ENCODE results near the gene MLLT3. TPM values are rescaled to one million over a fixed set of nuclear protein-coding genes. Genes with fewer than 3 reads are reported as not detected.
A peak's percentile ranks its signal among the peaks of the same experiment; 100 is the strongest.

Gene MLLT3
- total and polyA plus RNA-seq, 8 donors = 1.8 to 10.3 (median 4.2) TPM

DNA sequence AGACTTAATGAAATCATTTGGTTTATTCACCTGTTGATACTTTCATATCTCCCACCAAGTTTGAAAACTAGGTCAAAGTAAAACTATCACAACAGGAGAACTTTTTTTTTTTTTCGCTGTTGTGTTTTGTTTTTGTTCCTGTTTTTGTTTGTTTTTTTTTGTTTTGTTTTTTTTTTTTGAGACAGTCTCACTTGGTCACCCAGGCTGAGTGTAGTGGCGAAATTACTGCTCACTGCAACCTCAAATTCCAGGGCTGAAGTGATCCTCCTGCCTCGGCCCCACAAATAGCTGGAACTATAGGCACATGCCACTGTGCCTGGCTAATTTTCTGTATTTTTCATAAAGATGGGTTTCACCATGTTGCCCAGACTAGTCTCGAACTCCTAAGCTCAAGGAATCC, 49.3 kb downstream of the MLLT3 start:
- no peaks in the 10 kb centered on the region for H3K36me3 ChIP-seq
- FAIRE-seq (peak; percentile 39), DNase-seq (no peak), ATAC-seq (no peak)
- no peaks in the 10 kb centered on the region for H3K27me3 ChIP-seq
- intact Hi-C loops (cut with DNase I) = no loop called here
- H3K27ac ChIP-seq = no peak overlapping the region
- H3K9me3 ChIP-seq = no peaks in the 10 kb centered on the region
- TF ChIP-seq, protein P1, sequence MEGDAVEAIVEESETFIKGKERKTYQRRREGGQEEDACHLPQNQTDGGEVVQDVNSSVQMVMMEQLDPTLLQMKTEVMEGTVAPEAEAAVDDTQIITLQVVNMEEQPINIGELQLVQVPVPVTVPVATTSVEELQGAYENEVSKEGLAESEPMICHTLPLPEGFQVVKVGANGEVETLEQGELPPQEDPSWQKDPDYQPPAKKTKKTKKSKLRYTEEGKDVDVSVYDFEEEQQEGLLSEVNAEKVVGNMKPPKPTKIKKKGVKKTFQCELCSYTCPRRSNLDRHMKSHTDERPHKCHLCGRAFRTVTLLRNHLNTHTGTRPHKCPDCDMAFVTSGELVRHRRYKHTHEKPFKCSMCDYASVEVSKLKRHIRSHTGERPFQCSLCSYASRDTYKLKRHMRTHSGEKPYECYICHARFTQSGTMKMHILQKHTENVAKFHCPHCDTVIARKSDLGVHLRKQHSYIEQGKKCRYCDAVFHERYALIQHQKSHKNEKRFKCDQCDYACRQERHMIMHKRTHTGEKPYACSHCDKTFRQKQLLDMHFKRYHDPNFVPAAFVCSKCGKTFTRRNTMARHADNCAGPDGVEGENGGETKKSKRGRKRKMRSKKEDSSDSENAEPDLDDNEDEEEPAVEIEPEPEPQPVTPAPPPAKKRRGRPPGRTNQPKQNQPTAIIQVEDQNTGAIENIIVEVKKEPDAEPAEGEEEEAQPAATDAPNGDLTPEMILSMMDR (IDR thresholded peaks at IDR 0.05) = no peak
- WGBS, 2 donors = 87 to 94% methylated on average over 4 of the region's 4 CpGs
- no peak overlapping the region for H3K4me3 ChIP-seq
- H3K4me1 ChIP-seq = no peaks in the 10 kb centered on the region

DNA sequence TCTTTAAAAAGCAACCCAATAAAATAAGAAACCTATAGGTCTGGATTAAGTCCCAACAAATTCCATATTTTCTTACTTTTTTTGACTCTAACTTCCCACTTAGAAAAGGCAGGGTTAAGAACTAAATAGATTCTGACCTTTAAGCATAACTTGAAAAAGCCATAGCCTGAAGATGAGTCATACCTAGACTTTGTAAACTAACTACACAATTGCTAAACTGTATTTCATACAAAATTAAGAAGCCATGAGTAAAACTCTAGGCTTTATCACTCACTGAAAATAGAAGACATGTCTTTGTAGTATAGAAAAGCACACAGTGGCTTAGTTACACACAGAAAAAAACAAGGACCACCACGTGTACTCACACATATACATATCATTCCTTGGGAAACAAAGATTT, 51.5 kb downstream of the MLLT3 start:
- no peak for DNase-seq
- intact Hi-C loops (cut with DNase I) = no loop called here
- WGBS, 2 donors = 93 to 97% methylated on average over 1 of the region's 1 CpG
- no peaks in the 10 kb centered on the region for H3K4me1 ChIP-seq
- TF ChIP-seq, protein P1 (IDR thresholded peaks at IDR 0.05) = no peak
- no peak overlapping the region for H3K4me3 ChIP-seq
- no peaks in the 10 kb centered on the region for H3K27me3 ChIP-seq
- no peaks in the 10 kb centered on the region for H3K36me3 ChIP-seq
- FAIRE-seq = peak; percentile 72
- no peaks in the 10 kb centered on the region for H3K9me3 ChIP-seq
- peak in 2 of 4 donors; percentile 48 to 52 for ATAC-seq
- no peak overlapping the region for H3K27ac ChIP-seq

DNA sequence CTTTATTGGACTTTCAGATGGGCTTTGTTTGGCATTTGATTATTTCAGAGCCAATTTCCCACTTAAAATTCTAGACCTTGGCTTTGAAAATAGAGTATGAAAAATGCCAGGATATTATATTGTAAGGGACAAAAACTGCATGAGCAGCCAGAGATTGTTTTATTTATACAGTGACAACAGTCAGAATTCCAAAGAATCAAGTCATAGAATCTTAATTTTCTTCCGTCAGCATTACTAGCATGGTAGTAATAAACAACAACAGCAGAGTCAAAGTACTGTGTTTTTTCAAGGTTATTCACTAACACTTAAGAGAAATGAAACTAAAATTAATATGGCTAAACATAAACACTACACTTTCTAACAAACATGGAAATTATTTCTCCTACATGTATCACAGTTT, 52.2 kb downstream of the MLLT3 start:
- H3K9me3 ChIP-seq = no peaks in the 10 kb centered on the region
- intact Hi-C loops (cut with DNase I) = no loop called here
- no peaks in the 10 kb centered on the region for H3K36me3 ChIP-seq
- H3K4me3 ChIP-seq = no peak overlapping the region
- no peak for ATAC-seq
- no peak for DNase-seq
- H3K27ac ChIP-seq = no peak overlapping the region
- WGBS, 2 donors = 80 to 84% methylated on average over 1 of the region's 1 CpG
- TF ChIP-seq, protein P1 (IDR thresholded peaks at IDR 0.05) = no peak
- H3K27me3 ChIP-seq = no peaks in the 10 kb centered on the region
- FAIRE-seq = no peak
- H3K4me1 ChIP-seq = no peaks in the 10 kb centered on the region

DNA sequence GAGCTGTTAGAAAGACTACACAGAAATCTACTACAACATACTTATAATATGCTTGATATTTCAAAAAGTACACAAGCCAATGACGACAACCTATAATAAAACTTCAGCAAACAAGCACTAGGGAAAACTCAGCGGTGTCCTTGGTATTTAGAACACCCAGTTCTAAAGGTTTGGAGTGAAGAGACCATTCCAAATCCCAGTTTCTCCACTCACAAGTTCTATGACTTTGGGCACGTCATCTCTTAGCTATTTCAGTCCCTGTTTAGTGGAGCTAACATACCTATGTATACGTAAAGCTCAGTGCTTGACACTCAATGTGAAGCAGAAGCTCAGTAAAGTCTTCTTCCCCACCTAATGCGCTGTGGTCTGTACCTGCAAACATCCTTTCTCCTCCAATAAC, 52.8 kb downstream of the MLLT3 start:
- FAIRE-seq (no peak), ATAC-seq (no peak), DNase-seq (no peak)
- Histone ChIP-seq H3K36me3 (no peaks in the 10 kb centered on the region), H3K4me3 (no peak overlapping the region), H3K4me1 (no peaks in the 10 kb centered on the region), H3K27me3 (no peaks in the 10 kb centered on the region), H3K27ac (no peak overlapping the region), H3K9me3 (no peaks in the 10 kb centered on the region)
- 70 to 76% methylated on average over 5 of the region's 5 CpGs for WGBS, 2 donors
- intact Hi-C loops (cut with DNase I) = no loop called here
- TF ChIP-seq, protein P1 (IDR thresholded peaks at IDR 0.05) = no peak

DNA sequence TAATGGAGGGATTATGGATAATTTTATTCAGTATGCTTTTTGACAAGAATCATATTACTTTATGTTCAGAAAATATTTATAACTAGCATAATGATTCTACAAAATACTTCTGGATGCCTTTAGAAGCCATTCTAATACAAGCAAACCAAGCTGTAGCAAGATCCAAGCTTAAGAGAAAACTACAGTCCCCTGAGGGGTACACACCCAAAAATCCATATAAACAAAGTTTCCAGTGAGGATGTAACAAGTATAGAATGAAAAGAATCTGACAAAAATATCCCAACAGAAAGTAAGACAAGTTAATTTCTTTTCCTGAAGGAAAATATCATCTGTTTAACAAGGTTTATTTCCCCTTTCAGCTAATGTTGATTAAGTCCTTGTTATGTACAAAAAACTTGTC, 53.9 kb downstream of the MLLT3 start:
- Histone ChIP-seq H3K4me1 (no peaks in the 10 kb centered on the region), H3K9me3 (no peaks in the 10 kb centered on the region), H3K27ac (no peak overlapping the region), H3K27me3 (no peaks in the 10 kb centered on the region), H3K4me3 (no peak overlapping the region), H3K36me3 (no peaks in the 10 kb centered on the region)
- ATAC-seq (no peak), FAIRE-seq (no peak), DNase-seq (no peak)
- intact Hi-C loops (cut with DNase I) = no loop called here
- TF ChIP-seq, protein P1 (IDR thresholded peaks at IDR 0.05) = no peak

Measured in pancreas (tissue), 10 donors.